Measurements from ENCODE around the gene SFT2D1. TPM values are rescaled to one million over a fixed set of nuclear protein-coding genes. Genes with fewer than 3 reads are reported as not detected.

SFT2D1 gene
- total and polyA plus RNA-seq, 2 of the 4 experiments (the other 2 are of a cell fraction), result 10.2 to 45.8 TPM

DNA sequence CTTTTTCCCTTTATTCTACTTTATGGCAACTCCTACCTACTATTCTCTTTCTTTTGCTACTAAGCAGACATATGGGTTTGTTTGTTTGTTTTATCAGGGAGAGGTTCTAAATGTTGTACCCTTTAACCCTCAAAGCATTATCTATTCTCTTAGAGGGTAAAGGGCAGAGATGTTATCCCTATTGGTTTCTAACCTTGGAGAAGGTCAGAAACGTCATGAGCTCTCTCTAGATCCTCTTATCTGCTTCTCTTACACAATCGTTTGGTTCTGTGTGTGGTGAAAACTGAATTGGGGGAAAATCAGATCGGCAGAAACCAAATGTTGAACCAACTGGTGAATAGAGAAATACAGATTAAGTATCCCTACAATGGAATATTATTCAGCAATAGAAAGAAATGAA lies 46.8 kb upstream of the SFT2D1 start:
- dilution Hi-C loops (cut with HindIII; ENCODE audit: low sequenced_read_pairs, unreplicated experiment), result no loop called here
- Histone ChIP-seq H3K9me1 (ENCODE audit: insufficient read depth, low read length) (no peaks in the 10 kb centered on the region), H4K20me1 (ENCODE audit: insufficient read depth, low read length) (no peaks in the 10 kb centered on the region), H3K36me3 (ENCODE audit: control insufficient read depth, insufficient read depth, low read length) (no peaks in the 10 kb centered on the region), H4K5ac (ENCODE audit: low read depth, low read length) (no peak overlapping the region), H3K23ac (ENCODE audit: low read depth, low read length) (no peak overlapping the region), H4K8ac (ENCODE audit: low read depth in 2 of 2, low read length in 2 of 2) (no peak overlapping the region), H2BK5ac (ENCODE audit: low read depth, low read length, poor library complexity, severe bottlenecking) (no peak overlapping the region), H3K27ac (ENCODE audit: insufficient read depth, low read length) (no peak overlapping the region), H3K4me2 (ENCODE audit: low read depth, low read length) (no peak overlapping the region), H3K79me1 (ENCODE audit: low read depth in 1 of 2, low read length in 2 of 2) (no peaks in the 10 kb centered on the region), H3K4me1 (ENCODE audit: control insufficient read depth, insufficient read depth, low read length) (no peaks in the 10 kb centered on the region), H3K18ac (ENCODE audit: low read depth, low read length) (no peak overlapping the region), H3K9ac (ENCODE audit: low read depth, low read length) (no peak overlapping the region), H2AK9ac (replicated peaks; ENCODE audit: low read depth, low read length, poor library complexity) (no peak overlapping the region), H3K9me3 (ENCODE audit: control insufficient read depth, insufficient read depth, low read length) (no peaks in the 10 kb centered on the region), H2BK15ac (ENCODE audit: low read depth, low read length) (no peak overlapping the region), H3K27me3 (ENCODE audit: control insufficient read depth, insufficient read depth, low read length) (peaks cover 13% of the 10 kb centered on the region), H3K4ac (ENCODE audit: low read depth, low read length) (no peak overlapping the region), H2AFZ (replicated peaks; ENCODE audit: low read length, poor library complexity) (no peak overlapping the region), H2BK20ac (ENCODE audit: low read depth, low read length) (no peak overlapping the region), H3K56ac (ENCODE audit: extremely low read depth, insufficient read depth, low read length) (no peak overlapping the region), H2BK120ac (ENCODE audit: low read depth, low read length) (no peak overlapping the region), H3K4me3 (ENCODE audit: insufficient read depth, low read depth, low read length) (no peak overlapping the region), H3K14ac (replicated peaks; ENCODE audit: low read depth, low read length) (no peak overlapping the region), H2AK5ac (ENCODE audit: low read depth, low read length) (no peak overlapping the region), H4K91ac (ENCODE audit: insufficient read depth, low read depth, low read length) (no peak overlapping the region)
- ChIA-PET POLR2A (ENCODE audit: unreplicated experiment) (no interaction called here), CTCF (no interaction called here)
- in situ Hi-C loops (cut with MboI; ENCODE audit: low sequenced_read_pairs), result no loop called here
- intact Hi-C loops (cut with micrococcal nuclease), result no loop called here
- DNase-seq (no peak), ATAC-seq (ENCODE audit: low read depth) (no peak)
- no CpG with 5 or more reads among the region's 3 CpGs for WGBS, 2 experiments (ENCODE audit: extremely low coverage in 2 of 2, insufficient read length in 1 of 2)
- BruUV-seq (replicated peaks), result no TSS peak
- TF ChIP-seq RAD21 (IDR thresholded peaks at IDR 0.05; ENCODE audit: low read length) (no peak), POLR2A (IDR thresholded peaks at IDR 0.05; ENCODE audit: low read depth, low read length) (no peak), SMC3 (IDR thresholded peaks at IDR 0.05; ENCODE audit: low read depth, low read length) (no peak), FOS (IDR thresholded peaks at IDR 0.05; ENCODE audit: low read depth, low read length) (no peak), MAZ (IDR thresholded peaks at IDR 0.05; ENCODE audit: borderline replicate concordance, low read depth, low read length) (no peak)
- TF ChIP-seq, protein P1, sequence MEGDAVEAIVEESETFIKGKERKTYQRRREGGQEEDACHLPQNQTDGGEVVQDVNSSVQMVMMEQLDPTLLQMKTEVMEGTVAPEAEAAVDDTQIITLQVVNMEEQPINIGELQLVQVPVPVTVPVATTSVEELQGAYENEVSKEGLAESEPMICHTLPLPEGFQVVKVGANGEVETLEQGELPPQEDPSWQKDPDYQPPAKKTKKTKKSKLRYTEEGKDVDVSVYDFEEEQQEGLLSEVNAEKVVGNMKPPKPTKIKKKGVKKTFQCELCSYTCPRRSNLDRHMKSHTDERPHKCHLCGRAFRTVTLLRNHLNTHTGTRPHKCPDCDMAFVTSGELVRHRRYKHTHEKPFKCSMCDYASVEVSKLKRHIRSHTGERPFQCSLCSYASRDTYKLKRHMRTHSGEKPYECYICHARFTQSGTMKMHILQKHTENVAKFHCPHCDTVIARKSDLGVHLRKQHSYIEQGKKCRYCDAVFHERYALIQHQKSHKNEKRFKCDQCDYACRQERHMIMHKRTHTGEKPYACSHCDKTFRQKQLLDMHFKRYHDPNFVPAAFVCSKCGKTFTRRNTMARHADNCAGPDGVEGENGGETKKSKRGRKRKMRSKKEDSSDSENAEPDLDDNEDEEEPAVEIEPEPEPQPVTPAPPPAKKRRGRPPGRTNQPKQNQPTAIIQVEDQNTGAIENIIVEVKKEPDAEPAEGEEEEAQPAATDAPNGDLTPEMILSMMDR (conservative IDR thresholded peaks at IDR 0.05; ENCODE audit: low read depth, low read length), result no peak
- TF ChIP-seq, protein P2, sequence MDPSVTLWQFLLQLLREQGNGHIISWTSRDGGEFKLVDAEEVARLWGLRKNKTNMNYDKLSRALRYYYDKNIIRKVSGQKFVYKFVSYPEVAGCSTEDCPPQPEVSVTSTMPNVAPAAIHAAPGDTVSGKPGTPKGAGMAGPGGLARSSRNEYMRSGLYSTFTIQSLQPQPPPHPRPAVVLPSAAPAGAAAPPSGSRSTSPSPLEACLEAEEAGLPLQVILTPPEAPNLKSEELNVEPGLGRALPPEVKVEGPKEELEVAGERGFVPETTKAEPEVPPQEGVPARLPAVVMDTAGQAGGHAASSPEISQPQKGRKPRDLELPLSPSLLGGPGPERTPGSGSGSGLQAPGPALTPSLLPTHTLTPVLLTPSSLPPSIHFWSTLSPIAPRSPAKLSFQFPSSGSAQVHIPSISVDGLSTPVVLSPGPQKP (IDR thresholded peaks at IDR 0.05; ENCODE audit: borderline replicate concordance, low read depth, low read length), result no peak
